HG02981 (cell line): ENCODE results near the gene CLDN20.
"Not testable (repeated sequence)": the region's sequence is repeated elsewhere in the genome, so short reads cannot be mapped to it uniquely, and the experiment has no call there.

ENCODE experiments used
- ATAC-seq: cut with Tn5 transposase; IDR thresholded peaks from one replicate; pipeline ENCODE4 v1.9.1; 2021; ENCODE audit warnings: mild to moderate bottlenecking, moderate library complexity; ENCODE audit not compliant: unreplicated experiment

The CLDN20 gene

GRCh38 chr6:155268088-155268867 is 4.5 kb downstream of the CLDN20 start:
- not testable (repeated sequence) for ATAC-seq

DNA sequence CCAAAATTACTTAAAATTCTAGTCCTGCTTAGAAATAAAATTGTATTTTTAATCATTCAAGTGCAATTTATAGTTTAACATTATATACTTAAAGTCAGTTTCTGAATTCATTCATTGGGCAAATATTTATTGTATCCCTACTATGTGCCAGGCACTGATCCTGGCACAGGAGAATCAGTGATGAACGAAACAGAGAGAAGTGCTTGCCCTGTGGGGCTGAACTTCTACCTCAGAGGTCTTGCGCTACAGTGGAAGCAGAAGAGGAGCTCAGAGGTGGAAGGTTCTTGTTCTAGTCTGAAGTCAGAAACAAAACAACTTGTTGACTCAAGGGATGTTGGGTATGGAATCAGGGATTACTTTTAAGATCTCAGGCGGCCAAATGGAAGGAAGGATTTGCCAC is 6.0 kb downstream of the CLDN20 start:
- ATAC-seq: no peak

- no peak for ATAC-seq
Measured at GRCh38 chr6:155270561-155271091, 6.8 kb downstream of the CLDN20 start.

- ATAC-seq: no peak
Measured at GRCh38 chr6:155271145-155271544, 7.3 kb downstream of the CLDN20 start.

DNA sequence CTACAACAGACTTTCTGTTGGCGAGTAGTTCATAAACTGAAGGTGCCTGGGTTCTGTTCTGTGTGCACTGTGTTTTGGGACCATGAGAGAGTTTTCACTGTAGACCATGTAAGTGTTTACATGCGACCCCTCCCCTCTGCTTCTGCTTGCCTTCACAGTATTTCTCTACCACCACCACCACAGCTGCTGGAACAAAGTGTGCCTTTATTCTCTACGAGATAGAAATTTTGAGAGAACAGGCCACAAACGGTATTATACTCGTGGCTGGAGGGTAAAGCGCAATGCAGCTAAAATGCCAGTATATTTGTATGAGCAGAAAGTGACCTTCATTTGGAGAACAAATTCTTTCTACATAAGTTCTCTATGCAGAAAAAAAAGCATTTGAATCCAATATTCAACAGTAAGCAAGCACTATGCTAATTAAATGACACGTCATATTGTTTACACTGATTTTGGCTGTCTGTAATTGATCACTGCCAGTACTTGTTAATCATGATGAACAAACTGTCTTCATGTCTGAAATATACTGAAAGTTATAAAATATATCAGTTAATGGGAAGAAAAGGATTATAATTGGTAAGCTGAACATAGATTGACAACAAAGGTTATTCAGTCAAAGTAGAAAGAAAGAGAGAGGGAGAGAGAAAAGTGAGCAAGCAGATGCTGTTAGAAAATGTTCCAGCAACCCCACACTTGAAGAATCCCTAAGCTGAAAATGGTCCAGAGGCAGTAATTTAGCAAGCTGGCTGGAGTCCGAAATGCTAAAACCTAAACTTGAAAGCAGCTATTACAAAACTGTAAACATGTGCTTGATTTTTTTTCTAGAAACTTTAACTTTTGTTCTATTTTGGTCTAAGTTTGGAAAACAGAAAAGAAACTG is 8.8 kb downstream of the CLDN20 start:
- no peak for ATAC-seq

DNA sequence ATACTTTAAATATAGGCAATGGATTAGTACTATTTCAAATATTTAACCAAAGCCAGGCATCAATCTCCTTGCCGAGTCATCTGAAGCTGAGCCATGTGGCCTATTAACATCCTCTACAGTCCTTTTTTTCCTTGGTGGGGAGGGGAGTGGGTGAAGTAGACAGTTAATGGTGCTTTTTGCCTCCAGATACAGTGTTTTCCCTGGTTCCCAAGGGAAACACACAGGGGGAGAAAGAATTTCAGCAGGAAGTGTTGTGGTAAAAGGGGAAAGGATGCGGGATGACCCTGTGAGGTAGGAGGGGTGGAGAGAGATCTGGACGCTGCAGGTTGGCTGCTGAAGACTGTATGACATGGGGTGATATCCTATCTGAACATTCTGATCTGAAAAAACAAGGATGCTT is 9.6 kb downstream of the CLDN20 start:
- no peak for ATAC-seq

DNA sequence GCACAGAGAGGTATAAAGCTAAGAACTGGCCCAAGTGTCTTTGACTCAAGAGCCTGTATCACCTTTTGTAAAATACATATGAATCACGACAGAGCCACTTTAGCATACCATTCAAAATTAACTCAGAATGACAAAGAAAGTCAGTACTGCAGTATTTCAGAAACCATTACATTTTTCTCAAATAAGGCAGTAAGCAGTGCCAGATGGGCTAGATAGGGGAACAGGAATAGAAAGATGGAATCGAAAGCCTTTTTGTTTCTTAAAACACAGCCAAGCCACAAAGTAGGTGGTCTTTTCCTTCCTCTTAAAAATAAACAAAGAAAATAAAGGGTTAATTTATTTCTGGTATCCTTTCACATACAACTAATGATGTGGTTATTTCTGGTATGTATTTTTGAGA is 10.3 kb downstream of the CLDN20 start:
- ATAC-seq: no peak

DNA sequence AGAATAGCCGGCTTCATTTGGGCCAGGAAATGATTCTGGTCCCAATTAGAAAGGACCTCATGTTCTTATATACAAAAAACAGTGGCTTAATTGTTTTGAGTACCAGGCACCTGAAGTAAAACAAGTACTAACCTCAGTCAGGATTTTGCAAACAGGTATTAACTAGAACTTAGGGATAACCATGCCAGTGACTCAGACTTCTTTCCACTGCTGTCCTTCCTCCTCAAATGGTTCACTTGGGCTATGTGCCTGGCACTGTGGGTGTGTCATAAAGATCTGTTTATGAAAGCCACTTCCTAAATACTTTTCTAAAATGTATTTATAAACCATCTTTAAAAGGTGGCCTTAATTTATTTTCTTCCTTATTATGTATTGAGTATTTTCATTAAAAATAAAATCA is 10.7 kb downstream of the CLDN20 start:
- no peak for ATAC-seq

DNA sequence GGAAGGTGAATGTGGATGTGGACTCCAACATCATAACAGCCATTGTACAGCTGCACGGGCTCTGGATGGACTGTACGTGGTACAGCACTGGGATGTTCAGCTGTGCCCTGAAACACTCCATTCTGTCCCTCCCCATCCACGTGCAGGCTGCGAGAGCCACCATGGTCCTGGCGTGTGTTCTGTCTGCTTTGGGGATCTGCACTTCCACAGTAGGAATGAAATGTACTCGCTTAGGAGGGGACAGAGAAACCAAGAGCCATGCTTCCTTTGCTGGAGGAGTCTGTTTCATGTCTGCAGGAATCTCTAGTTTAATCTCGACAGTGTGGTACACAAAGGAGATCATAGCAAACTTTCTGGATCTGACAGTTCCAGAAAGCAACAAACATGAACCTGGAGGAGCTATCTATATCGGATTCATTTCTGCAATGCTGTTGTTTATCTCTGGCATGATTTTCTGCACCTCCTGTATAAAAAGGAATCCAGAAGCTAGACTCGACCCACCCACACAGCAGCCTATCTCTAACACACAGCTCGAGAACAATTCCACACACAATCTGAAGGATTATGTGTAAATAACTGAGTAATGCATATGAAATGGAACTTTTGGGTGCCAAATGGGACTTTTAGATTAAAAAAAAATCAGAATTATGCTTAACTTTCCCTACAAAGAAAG is 12.1 kb downstream of the CLDN20 start:
- no peak for ATAC-seq

- ATAC-seq: no peak
Measured at GRCh38 chr6:155276638-155277037, 12.8 kb downstream of the CLDN20 start.

- ATAC-seq: no peak
Measured at GRCh38 chr6:155278319-155279049, 14.7 kb downstream of the CLDN20 start.

- no peak for ATAC-seq
Measured at GRCh38 chr6:155284775-155285174, 21.0 kb downstream of the CLDN20 start.

DNA sequence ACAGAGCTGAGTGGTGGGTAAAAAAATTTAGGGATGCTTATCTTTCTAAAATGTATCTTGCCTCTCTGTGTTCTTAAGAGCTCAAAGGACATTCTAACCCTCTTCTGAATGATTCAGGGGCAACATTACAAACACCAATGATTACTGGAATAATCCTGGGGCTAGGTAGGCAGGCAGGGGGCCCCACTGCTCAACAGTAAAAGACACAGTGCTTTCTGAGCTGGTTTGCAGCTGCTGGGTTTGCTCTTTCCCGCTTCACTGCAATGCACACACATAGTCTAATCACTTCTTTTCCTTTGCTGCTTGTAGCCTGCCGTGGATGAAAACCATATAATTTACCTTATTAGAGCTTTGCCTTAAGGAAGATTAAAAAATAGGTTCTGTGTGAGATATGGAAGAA is 23.9 kb downstream of the CLDN20 start:
- ATAC-seq: no peak

- no peak for ATAC-seq
Measured at GRCh38 chr6:155290491-155290890, 26.7 kb downstream of the CLDN20 start.

DNA sequence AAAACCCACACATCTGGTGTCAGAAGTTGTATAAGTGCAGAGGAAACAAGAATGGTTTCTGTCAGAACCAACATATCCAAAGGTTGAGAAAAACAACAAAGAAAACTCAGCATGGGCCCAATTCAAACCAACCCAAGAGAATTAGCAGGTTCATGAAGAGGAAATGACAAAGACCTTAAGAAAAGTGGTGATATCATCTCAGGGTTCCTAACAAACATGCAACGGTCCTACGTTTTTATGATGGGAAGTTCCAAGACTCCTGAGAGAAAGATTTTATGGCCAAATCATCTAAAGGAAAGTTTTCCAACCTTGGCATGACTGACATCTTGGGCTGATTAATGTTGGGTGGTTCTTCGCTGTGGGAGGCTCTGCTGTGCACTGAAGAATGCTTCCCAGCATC is 27.5 kb downstream of the CLDN20 start:
- ATAC-seq: no peak

GRCh38 chr6:155292711-155293110 is 28.9 kb downstream of the CLDN20 start:
- ATAC-seq: no peak

- ATAC-seq: no peak
Measured at GRCh38 chr6:155297669-155298068, 33.9 kb downstream of the CLDN20 start.

GRCh38 chr6:155301867-155302266 is 38.1 kb downstream of the CLDN20 start:
- ATAC-seq: no peak

DNA sequence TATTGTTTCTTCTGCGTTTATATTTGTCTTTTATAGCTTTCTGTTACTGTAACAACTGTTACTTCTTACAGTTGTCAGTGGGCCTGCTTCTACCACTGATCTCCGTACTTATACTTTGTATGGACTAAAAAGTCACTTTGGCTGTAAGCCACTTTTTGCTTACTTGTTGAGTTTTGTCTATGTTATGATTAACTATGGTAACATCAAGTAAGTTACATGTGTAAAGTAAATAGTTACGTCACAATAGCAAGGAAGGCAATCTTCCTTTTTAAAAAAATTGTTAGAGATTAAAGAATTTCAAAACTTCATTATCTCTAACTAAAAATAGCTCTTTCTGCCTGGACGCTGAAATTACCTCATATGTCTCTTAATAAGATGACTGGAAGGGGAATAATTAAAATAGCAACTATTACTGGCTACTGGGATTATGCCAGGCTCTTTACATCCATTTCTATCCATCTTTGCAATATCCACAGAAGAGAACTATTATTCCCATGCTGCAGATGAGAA is 39.6 kb downstream of the CLDN20 start:
- ATAC-seq: no peak

DNA sequence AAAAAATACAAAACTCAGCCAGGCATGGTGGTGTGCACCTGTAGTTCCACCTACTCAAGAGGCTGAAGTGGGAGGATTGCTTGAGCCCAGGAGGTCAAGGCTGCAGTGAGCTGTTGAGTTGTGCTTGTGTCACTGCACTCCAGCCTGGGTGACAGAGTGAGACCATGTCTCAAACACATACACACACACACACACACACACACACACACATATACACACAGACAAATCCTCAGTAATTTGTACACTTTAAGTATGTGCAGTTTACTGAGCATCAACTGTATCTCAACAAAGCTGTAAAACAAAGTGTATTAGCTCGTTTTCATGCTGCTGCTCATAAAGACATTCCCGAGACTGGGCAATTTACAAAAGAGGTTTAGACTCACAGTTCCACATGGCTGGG is 43.1 kb downstream of the CLDN20 start:
- no peak for ATAC-seq
